ENCODE results near the gene GJB5.
A peak's percentile ranks its signal among the peaks of the same experiment; 100 is the strongest.

The GJB5 gene

GRCh38 chr1:34777519-34778321, 22.9 kb downstream of the GJB5 start:
- H3K36me3 ChIP-seq (ENCODE audit: control insufficient read depth, insufficient read depth, low read length) = no peaks in the 10 kb centered on the region
- H3K9me3 ChIP-seq (ENCODE audit: control insufficient read depth, insufficient read depth, low read depth, low read length) = no peaks in the 10 kb centered on the region
- peaks cover 34% of the 10 kb centered on the region for H3K27me3 ChIP-seq (ENCODE audit: control insufficient read depth, insufficient read depth, low read length)
- H3K9ac ChIP-seq (ENCODE audit: low read length) = no peak overlapping the region
- H3K4me1 ChIP-seq (ENCODE audit: control insufficient read depth, insufficient read depth, low read length) = peaks cover 4% of the 10 kb centered on the region; the same call in 1 of the 2 replicates
- H3K4me3 ChIP-seq (ENCODE audit: low read depth, low read length) = no peak overlapping the region
- no peak overlapping the region for H3K27ac ChIP-seq (ENCODE audit: low read depth, low read length)

GRCh38 chr1:34778381-34778780, 23.5 kb downstream of the GJB5 start:
- Histone ChIP-seq H3K4me3 (ENCODE audit: low read depth, low read length) (no peak overlapping the region), H3K36me3 (ENCODE audit: control insufficient read depth, insufficient read depth, low read length) (no peaks in the 10 kb centered on the region), H3K9me3 (ENCODE audit: control insufficient read depth, insufficient read depth, low read depth, low read length) (no peaks in the 10 kb centered on the region), H3K27me3 (ENCODE audit: control insufficient read depth, insufficient read depth, low read length) (peaks cover 38% of the 10 kb centered on the region), H3K27ac (ENCODE audit: low read depth, low read length) (no peak overlapping the region), H3K9ac (ENCODE audit: low read length) (no peak overlapping the region), H3K4me1 (ENCODE audit: control insufficient read depth, insufficient read depth, low read length) (peaks cover 4% of the 10 kb centered on the region; the same call in 1 of the 2 replicates)

GRCh38 chr1:34779005-34779404, 24.2 kb downstream of the GJB5 start:
- peaks cover 39% of the 10 kb centered on the region for H3K27me3 ChIP-seq (ENCODE audit: control insufficient read depth, insufficient read depth, low read length)
- no peaks in the 10 kb centered on the region for H3K9me3 ChIP-seq (ENCODE audit: control insufficient read depth, insufficient read depth, low read depth, low read length)
- H3K36me3 ChIP-seq (ENCODE audit: control insufficient read depth, insufficient read depth, low read length) = no peaks in the 10 kb centered on the region
- H3K9ac ChIP-seq (ENCODE audit: low read length) = no peak overlapping the region
- H3K4me1 ChIP-seq (ENCODE audit: control insufficient read depth, insufficient read depth, low read length) = peaks cover 4% of the 10 kb centered on the region; the same call in 1 of the 2 replicates
- H3K4me3 ChIP-seq (ENCODE audit: low read depth, low read length) = no peak overlapping the region
- no peak overlapping the region for H3K27ac ChIP-seq (ENCODE audit: low read depth, low read length)

- Histone ChIP-seq H3K27me3 (ENCODE audit: control insufficient read depth, insufficient read depth, low read length) (peaks cover 39% of the 10 kb centered on the region), H3K4me3 (ENCODE audit: low read depth, low read length) (no peak overlapping the region), H3K4me1 (ENCODE audit: control insufficient read depth, insufficient read depth, low read length) (peaks cover 4% of the 10 kb centered on the region; the same call in 1 of the 2 replicates), H3K9ac (ENCODE audit: low read length) (no peak overlapping the region), H3K9me3 (ENCODE audit: control insufficient read depth, insufficient read depth, low read depth, low read length) (no peaks in the 10 kb centered on the region), H3K27ac (ENCODE audit: low read depth, low read length) (no peak overlapping the region), H3K36me3 (ENCODE audit: control insufficient read depth, insufficient read depth, low read length) (no peaks in the 10 kb centered on the region)
Observed at GRCh38 chr1:34779526-34779925, 24.7 kb downstream of the GJB5 start.

- Histone ChIP-seq H3K9ac (ENCODE audit: low read length) (no peak overlapping the region), H3K36me3 (ENCODE audit: control insufficient read depth, insufficient read depth, low read length) (no peaks in the 10 kb centered on the region), H3K9me3 (ENCODE audit: control insufficient read depth, insufficient read depth, low read depth, low read length) (no peaks in the 10 kb centered on the region), H3K27ac (ENCODE audit: low read depth, low read length) (no peak overlapping the region), H3K4me1 (ENCODE audit: control insufficient read depth, insufficient read depth, low read length) (peaks cover 4% of the 10 kb centered on the region; the same call in 1 of the 2 replicates), H3K27me3 (ENCODE audit: control insufficient read depth, insufficient read depth, low read length) (peaks cover 39% of the 10 kb centered on the region), H3K4me3 (ENCODE audit: low read depth, low read length) (no peak overlapping the region)
Observed at GRCh38 chr1:34779962-34780361, 25.1 kb downstream of the GJB5 start.

GRCh38 chr1:34780528-34780927, 25.7 kb downstream of the GJB5 start:
- H3K4me1 ChIP-seq (ENCODE audit: control insufficient read depth, insufficient read depth, low read length) = peaks cover 4% of the 10 kb centered on the region; the same call in 1 of the 2 replicates
- no peaks in the 10 kb centered on the region for H3K36me3 ChIP-seq (ENCODE audit: control insufficient read depth, insufficient read depth, low read length)
- no peak overlapping the region for H3K27ac ChIP-seq (ENCODE audit: low read depth, low read length)
- H3K4me3 ChIP-seq (ENCODE audit: low read depth, low read length) = peak overlapping the region; percentile 80
- H3K9ac ChIP-seq (ENCODE audit: low read length) = no peak overlapping the region
- H3K27me3 ChIP-seq (ENCODE audit: control insufficient read depth, insufficient read depth, low read length) = peaks cover 39% of the 10 kb centered on the region
- no peaks in the 10 kb centered on the region for H3K9me3 ChIP-seq (ENCODE audit: control insufficient read depth, insufficient read depth, low read depth, low read length)

- H3K9ac ChIP-seq (ENCODE audit: low read length) = peak within 1 kb of the TSS; percentile 35
- peaks cover 4% of the 10 kb centered on the region; the same call in 1 of the 2 replicates for H3K4me1 ChIP-seq (ENCODE audit: control insufficient read depth, insufficient read depth, low read length)
- H3K36me3 ChIP-seq (ENCODE audit: control insufficient read depth, insufficient read depth, low read length) = no peaks in the 10 kb centered on the region
- no peak within 1 kb of the TSS for H3K27ac ChIP-seq (ENCODE audit: low read depth, low read length)
- H3K4me3 ChIP-seq (ENCODE audit: low read depth, low read length) = peak within 1 kb of the TSS; percentile 80
- H3K9me3 ChIP-seq (ENCODE audit: control insufficient read depth, insufficient read depth, low read depth, low read length) = no peaks in the 10 kb centered on the region
- peaks cover 39% of the 10 kb centered on the region for H3K27me3 ChIP-seq (ENCODE audit: control insufficient read depth, insufficient read depth, low read length)
Observed at GRCh38 chr1:34781071-34781843, 26.4 kb downstream of the GJB5 start, which contains the start of gene GJB3. GJB3 (plus strand) TSS chr1:34781214; CDS start chr1:34784763, 3,549 bp downstream.

- Histone ChIP-seq H3K9ac (ENCODE audit: low read length) (no peak overlapping the region), H3K4me3 (ENCODE audit: low read depth, low read length) (peak overlapping the region; percentile 80), H3K4me1 (ENCODE audit: control insufficient read depth, insufficient read depth, low read length) (no peaks in the 10 kb centered on the region)
Observed at GRCh38 chr1:34781844-34782391, 27.1 kb downstream of the GJB5 start.

GRCh38 chr1:34784751-34785221, 29.9 kb downstream of the GJB5 start:
- H3K9ac ChIP-seq (ENCODE audit: low read length) = no peak overlapping the region
- H3K36me3 ChIP-seq (ENCODE audit: control insufficient read depth, insufficient read depth, low read length) = no peaks in the 10 kb centered on the region
- H3K27ac ChIP-seq (ENCODE audit: low read depth, low read length) = no peak overlapping the region
- no peak overlapping the region for H3K4me3 ChIP-seq (ENCODE audit: low read depth, low read length)
- peaks cover 6% of the 10 kb centered on the region for H3K4me1 ChIP-seq (ENCODE audit: control insufficient read depth, insufficient read depth, low read length)
- H3K27me3 ChIP-seq (ENCODE audit: control insufficient read depth, insufficient read depth, low read length) = peaks cover 34% of the 10 kb centered on the region
- no peaks in the 10 kb centered on the region for H3K9me3 ChIP-seq (ENCODE audit: control insufficient read depth, insufficient read depth, low read depth, low read length)

More at GRCh38 chr1:34781844-34782391, 27.1 kb downstream of the GJB5 start:
- Histone ChIP-seq H3K9me3 (ENCODE audit: control insufficient read depth, insufficient read depth, low read depth, low read length) (no peaks in the 10 kb centered on the region), H3K27me3 (ENCODE audit: control insufficient read depth, insufficient read depth, low read length) (peaks cover 39% of the 10 kb centered on the region), H3K27ac (ENCODE audit: low read depth, low read length) (no peak overlapping the region), H3K36me3 (ENCODE audit: control insufficient read depth, insufficient read depth, low read length) (no peaks in the 10 kb centered on the region)

- Histone ChIP-seq H3K4me1 (ENCODE audit: control insufficient read depth, insufficient read depth, low read length) (peaks cover 6% of the 10 kb centered on the region), H3K9me3 (ENCODE audit: control insufficient read depth, insufficient read depth, low read depth, low read length) (no peaks in the 10 kb centered on the region), H3K27me3 (ENCODE audit: control insufficient read depth, insufficient read depth, low read length) (peaks cover 28% of the 10 kb centered on the region), H3K27ac (ENCODE audit: low read depth, low read length) (no peak overlapping the region), H3K36me3 (ENCODE audit: control insufficient read depth, insufficient read depth, low read length) (no peaks in the 10 kb centered on the region), H3K9ac (ENCODE audit: low read length) (no peak overlapping the region), H3K4me3 (ENCODE audit: low read depth, low read length) (no peak overlapping the region)
Observed at GRCh38 chr1:34785231-34785874, 30.5 kb downstream of the GJB5 start.
